HG03103 (cell line): ENCODE data around the gene SUMO3.

ENCODE experiments used
- ATAC-seq: cut with Tn5 transposase; IDR thresholded peaks from one replicate; pipeline ENCODE4 v1.9.1; 2021; ENCODE audit warnings: low read depth; ENCODE audit not compliant: unreplicated experiment

Gene SUMO3

GRCh38 chr21:44762221-44763049 is 55.4 kb downstream of the SUMO3 start:
- ATAC-seq, result no peak

GRCh38 chr21:44761747-44762208 is 56.1 kb downstream of the SUMO3 start:
- ATAC-seq, result no peak

GRCh38 chr21:44761011-44761729 is 56.7 kb downstream of the SUMO3 start:
- no peak for ATAC-seq

GRCh38 chr21:44760376-44760775 is 57.5 kb downstream of the SUMO3 start:
- ATAC-seq, result no peak

GRCh38 chr21:44759628-44760285 is 58.1 kb downstream of the SUMO3 start:
- no peak for ATAC-seq

- no peak for ATAC-seq
Measured at GRCh38 chr21:44758781-44759627, 58.9 kb downstream of the SUMO3 start.

GRCh38 chr21:44758141-44758561 is 59.7 kb downstream of the SUMO3 start:
- ATAC-seq, result no peak

GRCh38 chr21:44757731-44758130 is 60.1 kb downstream of the SUMO3 start:
- no peak for ATAC-seq

GRCh38 chr21:44756423-44757185 is 61.3 kb downstream of the SUMO3 start:
- ATAC-seq, result no peak
